Adrenal gland (tissue), 5 donors: ENCODE measurements around the gene SDHC.

Experiments
- POLR2A ChIP-seq, 2 donors: fragments of 450-650 bp; IDR thresholded peaks; one replicate each; pipeline ENCODE4 v1.6.1; 2017; ENCODE audit warnings: antibody characterized with exemption in 2 of 2, mild to moderate bottlenecking in 2 of 2, moderate library complexity in 1 of 2
- TF ChIP-seq, protein P1 (sequence below), 6 experiments: fragments of 450-650 bp in 4 of 6; fragments of 200-600 bp in 2 of 6; sonication (generic) in 1 of 6; IDR thresholded peaks; 1 replicate in 5 of 6; 2 replicates in 1 of 6; pipeline versions ENCODE4 v1.5.1 to v1.8.0; 2016 to 2021; ENCODE audit warnings: antibody characterized with exemption in 6 of 6, mild to moderate bottlenecking in 2 of 6, moderate library complexity in 1 of 6
- donor health status: DM: no; HTN: no; CAD: no.

DNA sequence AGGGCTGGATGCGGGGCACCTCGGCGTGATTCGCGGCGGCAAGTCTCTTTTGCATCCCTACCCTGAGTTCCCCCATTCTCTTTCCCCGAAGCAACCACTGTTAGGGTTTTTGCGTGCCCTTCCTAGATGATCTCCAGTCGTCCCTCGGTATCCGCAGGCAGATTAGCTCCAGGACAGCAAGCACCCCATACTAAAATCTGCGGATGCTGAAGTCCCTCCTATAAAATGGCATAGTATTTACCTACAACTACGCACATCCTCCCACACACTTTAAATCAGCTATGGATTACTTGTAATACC lies 76.3 kb downstream of the SDHC start:
- TF ChIP-seq, protein P1, sequence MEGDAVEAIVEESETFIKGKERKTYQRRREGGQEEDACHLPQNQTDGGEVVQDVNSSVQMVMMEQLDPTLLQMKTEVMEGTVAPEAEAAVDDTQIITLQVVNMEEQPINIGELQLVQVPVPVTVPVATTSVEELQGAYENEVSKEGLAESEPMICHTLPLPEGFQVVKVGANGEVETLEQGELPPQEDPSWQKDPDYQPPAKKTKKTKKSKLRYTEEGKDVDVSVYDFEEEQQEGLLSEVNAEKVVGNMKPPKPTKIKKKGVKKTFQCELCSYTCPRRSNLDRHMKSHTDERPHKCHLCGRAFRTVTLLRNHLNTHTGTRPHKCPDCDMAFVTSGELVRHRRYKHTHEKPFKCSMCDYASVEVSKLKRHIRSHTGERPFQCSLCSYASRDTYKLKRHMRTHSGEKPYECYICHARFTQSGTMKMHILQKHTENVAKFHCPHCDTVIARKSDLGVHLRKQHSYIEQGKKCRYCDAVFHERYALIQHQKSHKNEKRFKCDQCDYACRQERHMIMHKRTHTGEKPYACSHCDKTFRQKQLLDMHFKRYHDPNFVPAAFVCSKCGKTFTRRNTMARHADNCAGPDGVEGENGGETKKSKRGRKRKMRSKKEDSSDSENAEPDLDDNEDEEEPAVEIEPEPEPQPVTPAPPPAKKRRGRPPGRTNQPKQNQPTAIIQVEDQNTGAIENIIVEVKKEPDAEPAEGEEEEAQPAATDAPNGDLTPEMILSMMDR (IDR thresholded peaks at IDR 0.05): no peak
- TF ChIP-seq POLR2A (IDR thresholded peaks at IDR 0.05): no peak
